LNCAP (cell line): ENCODE results near the gene ITPR3.

ENCODE experiments used
- CTCF ChIP-seq: fragments of 450-650 bp; IDR thresholded peaks from 2 replicates; pipeline ENCODE4 v1.5.1; 2017; ENCODE audit warnings: mild to moderate bottlenecking

ITPR3 gene

DNA sequence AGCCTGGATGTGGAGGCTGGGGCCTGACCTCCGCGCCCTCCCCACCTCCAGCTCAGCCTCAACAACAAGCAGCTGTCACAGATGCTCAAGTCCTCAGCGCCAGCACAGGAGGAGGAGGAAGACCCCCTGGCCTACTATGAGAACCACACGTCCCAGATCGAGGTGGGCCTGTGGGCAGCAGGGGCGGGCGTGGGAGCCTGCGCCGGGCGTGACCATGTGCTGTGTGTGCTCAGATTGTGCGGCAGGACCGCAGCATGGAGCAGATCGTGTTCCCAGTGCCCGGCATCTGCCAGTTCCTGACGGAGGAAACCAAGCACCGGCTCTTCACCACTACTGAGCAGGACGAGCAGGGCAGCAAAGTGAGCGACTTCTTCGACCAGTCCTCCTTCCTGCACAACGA lies 66.9 kb downstream of the ITPR3 start:
- no peak for TF ChIP-seq CTCF

- no peak for TF ChIP-seq CTCF
Measured at GRCh38 chr6:33688451-33689147, 67.5 kb downstream of the ITPR3 start.

- no peak for TF ChIP-seq CTCF
Measured at GRCh38 chr6:33689148-33689494, 68.0 kb downstream of the ITPR3 start.

- no peak for TF ChIP-seq CTCF
Measured at GRCh38 chr6:33689879-33690278, 68.8 kb downstream of the ITPR3 start.

- TF ChIP-seq CTCF = no peak
Measured at GRCh38 chr6:33690766-33691165, 69.6 kb downstream of the ITPR3 start.

GRCh38 chr6:33691456-33692077 lies 70.4 kb downstream of the ITPR3 start:
- no peak for TF ChIP-seq CTCF

- no peak for TF ChIP-seq CTCF
Measured at GRCh38 chr6:33692078-33692759, 71.1 kb downstream of the ITPR3 start.
